ENCODE results near the gene FCGBP.

The FCGBP gene

GRCh38 chr19:39943586-39943985, 9.2 kb upstream of the FCGBP start:
- no peak for DNase-seq

GRCh38 chr19:39942366-39942730, 7.9 kb upstream of the FCGBP start:
- DNase-seq: no peak

GRCh38 chr19:39941615-39942365, 7.4 kb upstream of the FCGBP start:
- no peak for DNase-seq

GRCh38 chr19:39941151-39941550, 6.7 kb upstream of the FCGBP start:
- no peak for DNase-seq

GRCh38 chr19:39940221-39940833, 5.9 kb upstream of the FCGBP start:
- DNase-seq: no peak

GRCh38 chr19:39939556-39939955, 5.1 kb upstream of the FCGBP start:
- DNase-seq: no peak

GRCh38 chr19:39937787-39938186, 3.4 kb upstream of the FCGBP start:
- DNase-seq: no peak

GRCh38 chr19:39937094-39937720, 2.8 kb upstream of the FCGBP start:
- no peak for DNase-seq

GRCh38 chr19:39936622-39937021, 2.2 kb upstream of the FCGBP start:
- no peak for DNase-seq

GRCh38 chr19:39936020-39936419, 1.6 kb upstream of the FCGBP start:
- DNase-seq: no peak

- no peak for DNase-seq
Observed at GRCh38 chr19:39935364-39935661, 879 bp upstream of the FCGBP start.

GRCh38 chr19:39929750-39930149, 4.7 kb downstream of the FCGBP start:
- no peak for DNase-seq

GRCh38 chr19:39928357-39928725, 6.1 kb downstream of the FCGBP start:
- DNase-seq: no peak

GRCh38 chr19:39927524-39928356, 6.7 kb downstream of the FCGBP start:
- no peak for DNase-seq

GRCh38 chr19:39927076-39927475, 7.4 kb downstream of the FCGBP start:
- no peak for DNase-seq

- no peak for DNase-seq
Observed at GRCh38 chr19:39926170-39926760, 8.2 kb downstream of the FCGBP start.

GRCh38 chr19:39924952-39925351, 9.5 kb downstream of the FCGBP start:
- DNase-seq: no peak

GRCh38 chr19:39924389-39924788, 10.0 kb downstream of the FCGBP start:
- no peak for DNase-seq

- no peak for DNase-seq
Observed at GRCh38 chr19:39923862-39924261, 10.6 kb downstream of the FCGBP start.

- no peak for DNase-seq
Observed at GRCh38 chr19:39919976-39920375, 14.5 kb downstream of the FCGBP start.

- DNase-seq: no peak
Observed at GRCh38 chr19:39918183-39918651, 16.2 kb downstream of the FCGBP start.

GRCh38 chr19:39917561-39918182, 16.8 kb downstream of the FCGBP start:
- no peak for DNase-seq

All from NCI-H1092 (cell line).